BJ (cell line): Measurements from ENCODE around the gene LRCH2. TPM values are rescaled to one million over a fixed set of nuclear protein-coding genes. Genes with fewer than 3 reads are reported as not detected.

ENCODE experiments used
- CTCF ChIA-PET: fragments of 350-600 bp; formaldehyde crosslinking; extraction: SDS; loops from one replicate; lab custom pipeline; 2021; ENCODE audit warnings: antibody characterized with exemption, inconsistent platforms; lab: Yijun Ruan, JAX
- POLR2A ChIA-PET: fragments of 300-600 bp; sonication (Branson Sonifier 250); formaldehyde crosslinking; extraction: SDS; loops from one replicate; lab custom pipeline; 2021; ENCODE audit warnings: antibody characterized with exemption; lab: Charles Lee
- DNase-seq: peaks from one replicate; pipeline ENCODE4 v3.0.0-alpha.2; 2011; ENCODE audit warnings: low read depth
- H3K27me3 ChIP-seq: 2 replicates; pipeline ENCODE4 v1.6.0; 2011; ENCODE audit warnings: low read length; ENCODE audit not compliant: control insufficient read depth, insufficient read depth
- H3K36me3 ChIP-seq: 2 replicates; pipeline ENCODE4 v1.5.1; 2011; ENCODE audit warnings: low read length; ENCODE audit not compliant: control insufficient read depth, insufficient read depth
- H3K4me3 ChIP-seq: 2 replicates; pipeline ENCODE4 v1.5.1; 2011; ENCODE audit warnings: low read depth, mild to moderate bottlenecking, control low read depth, low read length
- CTCF ChIP-seq: IDR thresholded peaks from 2 replicates; pipeline ENCODE4 v1.5.1; 2011; ENCODE audit warnings: low read depth, mild to moderate bottlenecking, control low read depth, inconsistent platforms, low read length, moderate library complexity; ENCODE audit not compliant: insufficient read depth
- polyA plus RNA-seq: library from polyadenylated mRNA; depleted of rRNA; stranded (reverse); fragments of >200 nt; gene quantifications from 2 replicates; pipeline ENCODE4 v1.2.3, GENCODE V29; 2011

Gene LRCH2
- polyA plus RNA-seq, 1 experiment = 1.5 TPM

DNA sequence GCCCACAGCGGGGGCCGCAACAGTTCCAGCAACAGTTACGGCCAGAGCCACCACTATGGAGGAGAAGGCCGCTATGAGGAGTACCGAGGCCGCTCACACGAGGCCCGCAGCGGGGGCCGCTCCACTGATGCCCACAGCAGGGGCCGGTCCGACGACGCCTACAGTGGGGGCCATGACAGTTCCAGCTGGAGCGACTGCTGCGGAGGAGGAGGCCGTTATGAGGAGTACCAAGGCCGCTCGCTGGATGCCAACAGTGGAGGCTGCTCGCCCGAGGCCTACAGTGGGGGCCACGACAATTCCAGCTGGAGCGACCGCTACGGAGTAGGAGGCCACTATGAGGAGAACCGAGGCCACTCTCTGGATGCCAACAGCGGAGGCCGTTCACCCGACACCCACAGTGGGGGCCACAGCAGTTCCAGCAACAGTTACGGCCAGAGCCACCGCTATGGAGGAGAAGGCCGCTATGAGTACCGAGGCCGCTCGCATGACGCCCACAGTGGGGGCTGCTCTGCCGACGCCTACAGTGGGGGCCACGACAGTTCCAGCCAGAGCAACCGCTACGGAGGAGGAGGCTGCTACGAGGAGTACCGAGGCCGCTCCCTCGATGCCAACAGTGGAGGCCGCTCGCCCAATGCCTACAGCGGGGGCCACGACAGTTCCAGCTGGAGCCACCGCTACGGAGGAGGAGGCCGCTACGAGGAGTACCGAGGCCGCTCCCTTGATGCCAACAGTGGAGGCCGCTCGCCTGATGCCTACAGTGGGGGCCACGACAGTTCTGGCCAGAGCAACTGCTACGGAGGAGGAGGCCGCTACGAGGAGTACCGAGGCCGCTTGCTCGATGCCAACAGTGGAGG lies 43.0 kb downstream of the LRCH2 start:
- ChIA-PET CTCF (no interaction called here), POLR2A (no interaction called here)
- no peak for TF ChIP-seq CTCF
- no peak for DNase-seq
- Histone ChIP-seq H3K27me3 (no peaks in the 10 kb centered on the region), H3K4me3 (no peak overlapping the region), H3K36me3 (no peaks in the 10 kb centered on the region)

GRCh38 chrX:115189646-115190635 lies 44.0 kb downstream of the LRCH2 start:
- Histone ChIP-seq H3K4me3 (no peak overlapping the region), H3K36me3 (no peaks in the 10 kb centered on the region), H3K27me3 (no peaks in the 10 kb centered on the region)
- TF ChIP-seq CTCF = no peak
- ChIA-PET CTCF (no interaction called here), POLR2A (no interaction called here)
- no peak for DNase-seq

GRCh38 chrX:115189110-115189509 lies 44.8 kb downstream of the LRCH2 start, which contains the start of gene RBMXL3:
RBMXL3 (plus strand) TSS chrX:115189410; CDS start chrX:115189442, 32 bp downstream.
- no peak within 1 kb of the TSS for H3K4me3 ChIP-seq
- ChIA-PET CTCF (no interaction called here), POLR2A (no interaction called here)
- no peaks in the 10 kb centered on the region for H3K36me3 ChIP-seq
- TF ChIP-seq CTCF = no peak
- no peak for DNase-seq
- no peaks in the 10 kb centered on the region for H3K27me3 ChIP-seq

DNA sequence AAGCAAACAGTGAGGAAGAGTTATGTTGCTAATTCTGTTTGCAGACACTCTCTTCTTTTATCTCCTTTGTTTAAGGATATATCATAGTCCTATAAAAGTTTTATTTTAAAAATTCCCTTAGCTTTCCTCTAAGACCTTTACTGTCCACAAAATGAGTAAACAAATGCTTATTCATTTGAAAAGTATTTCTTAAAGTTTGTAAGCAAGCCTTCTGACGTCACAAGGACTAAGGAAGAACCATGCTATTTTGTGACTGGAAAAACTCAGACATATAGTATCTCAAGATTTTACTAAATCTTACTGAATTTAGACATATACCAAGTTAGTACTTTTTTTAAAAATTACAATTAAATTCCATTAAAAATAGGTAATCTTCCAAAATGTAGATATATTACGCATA lies 49.9 kb downstream of the LRCH2 start:
- TF ChIP-seq CTCF = no peak
- Histone ChIP-seq H3K27me3 (no peaks in the 10 kb centered on the region), H3K36me3 (no peaks in the 10 kb centered on the region), H3K4me3 (no peak overlapping the region)
- ChIA-PET POLR2A (no interaction called here), CTCF (no interaction called here)
- peak; percentile 9 for DNase-seq

DNA sequence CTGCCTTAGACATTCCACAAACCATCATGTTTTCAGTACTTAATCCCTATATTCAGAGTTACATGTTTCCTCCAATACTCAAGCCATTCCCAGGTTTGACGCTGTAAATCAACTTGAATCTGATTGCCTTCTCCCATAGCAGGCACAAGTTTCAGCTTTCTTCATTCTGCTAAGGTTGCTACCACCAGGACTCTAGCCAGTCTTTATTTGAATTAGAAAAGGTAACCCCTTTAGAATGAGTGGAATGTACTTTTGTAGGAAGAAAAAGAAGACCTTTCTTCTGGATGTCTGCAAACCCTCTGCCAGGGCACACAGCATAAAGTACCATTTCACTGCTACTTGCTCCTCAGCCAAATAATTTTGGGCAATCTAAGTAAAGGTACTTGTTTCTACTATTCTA lies 55.4 kb downstream of the LRCH2 start:
- no peak for DNase-seq
- CTCF ChIA-PET = no interaction called here
- H3K4me3 ChIP-seq = no peak overlapping the region
- TF ChIP-seq CTCF = no peak
- no peaks in the 10 kb centered on the region for H3K36me3 ChIP-seq
- POLR2A ChIA-PET = no interaction called here
- no peaks in the 10 kb centered on the region for H3K27me3 ChIP-seq
